SK-N-SH (cell line): ENCODE results near the gene ZNF185.

Source experiments
- CHD2 ChIP-seq: fragments of 150-350 bp; IDR thresholded peaks from 2 replicates; pipeline ENCODE4 v1.6.1; 2018; ENCODE audit warnings: low read length; ENCODE audit not compliant: partially characterized antibody
- EP300 ChIP-seq, 2 experiments: IDR thresholded peaks; 2 replicates each; pipeline versions ENCODE4 v1.4.0 to v1.6.1; 2012; ENCODE audit warnings: borderline replicate concordance in 1 of 2, low read depth in 1 of 2, low read length in 1 of 2
- EZH2phosphoT487 ChIP-seq: fragments of 200-600 bp; sonication (generic); IDR thresholded peaks from 2 replicates; pipeline ENCODE4 v1.6.1; 2017; ENCODE audit warnings: low read depth, mixed run types, mild to moderate bottlenecking, antibody characterized with exemption, moderate library complexity, borderline replicate concordance
- GATA2 ChIP-seq: sonication (generic); formaldehyde crosslinking; IDR thresholded peaks from 2 replicates; pipeline ENCODE4 v1.5.0; 2020; ENCODE audit warnings: mild to moderate bottlenecking, missing genetic modification reagents
- POLR2AphosphoS5 ChIP-seq: IDR thresholded peaks from 2 replicates; pipeline ENCODE4 v1.6.1; 2012; ENCODE audit warnings: low read depth, low read length
- YY1 ChIP-seq: IDR thresholded peaks from 2 replicates; pipeline ENCODE4 v1.4.0; 2012; ENCODE audit warnings: low read depth, mild to moderate bottlenecking
- TF ChIP-seq, protein P1 (sequence below): fragments of 200-600 bp; sonication (generic); IDR thresholded peaks from 2 replicates; pipeline ENCODE4 v1.6.1; 2017; ENCODE audit warnings: antibody characterized with exemption, mild to moderate bottlenecking, moderate library complexity
- TF ChIP-seq, protein P2 (sequence below): IDR thresholded peaks from 2 replicates; pipeline ENCODE4 v1.4.0; 2012; ENCODE audit warnings: low read depth

DNA sequence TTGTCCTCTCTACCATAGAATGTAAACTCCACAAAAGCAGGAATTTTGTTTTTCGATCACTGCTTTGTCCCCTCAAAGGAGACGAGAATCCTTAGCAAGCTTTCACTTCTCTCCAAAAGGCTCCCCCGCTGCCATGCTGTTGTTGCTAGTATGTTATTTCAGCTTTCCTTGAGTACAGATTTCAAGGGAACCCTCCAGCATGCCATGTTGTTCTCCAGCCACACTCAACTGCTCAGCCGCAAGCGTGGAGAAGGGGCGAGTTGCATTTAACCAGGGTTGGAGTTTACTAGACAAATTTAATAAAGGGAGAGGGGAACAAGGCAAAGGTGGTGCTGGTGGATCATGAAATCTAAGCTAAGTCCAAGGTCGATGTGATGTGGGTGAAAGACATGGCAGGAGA is 43.9 kb upstream of the ZNF185 start:
- TF ChIP-seq CHD2 (no peak), POLR2AphosphoS5 (no peak), YY1 (no peak), EP300 (IDR thresholded peaks at IDR 0.05; ENCODE audit: borderline replicate concordance in 1 of 2, low read depth in 1 of 2, low read length in 1 of 2) (no peak), EZH2phosphoT487 (no peak), GATA2 (no peak)
- TF ChIP-seq, protein P1, sequence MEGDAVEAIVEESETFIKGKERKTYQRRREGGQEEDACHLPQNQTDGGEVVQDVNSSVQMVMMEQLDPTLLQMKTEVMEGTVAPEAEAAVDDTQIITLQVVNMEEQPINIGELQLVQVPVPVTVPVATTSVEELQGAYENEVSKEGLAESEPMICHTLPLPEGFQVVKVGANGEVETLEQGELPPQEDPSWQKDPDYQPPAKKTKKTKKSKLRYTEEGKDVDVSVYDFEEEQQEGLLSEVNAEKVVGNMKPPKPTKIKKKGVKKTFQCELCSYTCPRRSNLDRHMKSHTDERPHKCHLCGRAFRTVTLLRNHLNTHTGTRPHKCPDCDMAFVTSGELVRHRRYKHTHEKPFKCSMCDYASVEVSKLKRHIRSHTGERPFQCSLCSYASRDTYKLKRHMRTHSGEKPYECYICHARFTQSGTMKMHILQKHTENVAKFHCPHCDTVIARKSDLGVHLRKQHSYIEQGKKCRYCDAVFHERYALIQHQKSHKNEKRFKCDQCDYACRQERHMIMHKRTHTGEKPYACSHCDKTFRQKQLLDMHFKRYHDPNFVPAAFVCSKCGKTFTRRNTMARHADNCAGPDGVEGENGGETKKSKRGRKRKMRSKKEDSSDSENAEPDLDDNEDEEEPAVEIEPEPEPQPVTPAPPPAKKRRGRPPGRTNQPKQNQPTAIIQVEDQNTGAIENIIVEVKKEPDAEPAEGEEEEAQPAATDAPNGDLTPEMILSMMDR, result no peak
- TF ChIP-seq, protein P2, sequence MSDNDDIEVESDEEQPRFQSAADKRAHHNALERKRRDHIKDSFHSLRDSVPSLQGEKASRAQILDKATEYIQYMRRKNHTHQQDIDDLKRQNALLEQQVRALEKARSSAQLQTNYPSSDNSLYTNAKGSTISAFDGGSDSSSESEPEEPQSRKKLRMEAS, result no peak
